HepG2 (cell line): ENCODE data around the gene ATP6V0E2. TPM values are rescaled to one million over a fixed set of nuclear protein-coding genes. Genes with fewer than 3 reads are reported as not detected.

Experiments used
- AGO2 ChIP-seq: fragments of 200-400 bp; formaldehyde crosslinking; optimal IDR thresholded peaks from 2 replicates; pipeline ENCODE3; 2017; ENCODE audit warnings: mild to moderate bottlenecking, low read depth, low read length, moderate library complexity
- ATF7-NPFF ChIP-seq: sonication (generic); formaldehyde crosslinking; IDR thresholded peaks from 2 replicates; pipeline ENCODE4 v1.8.1; 2023; ENCODE audit warnings: mild to moderate bottlenecking, low read depth, missing genetic modification reagents, moderate library complexity
- CENPX ChIP-seq: sonication (generic); formaldehyde crosslinking; IDR thresholded peaks from 2 replicates; pipeline ENCODE4 v1.9.0; 2021; ENCODE audit warnings: mild to moderate bottlenecking, missing genetic modification reagents, moderate library complexity
- HES4 ChIP-seq: sonication (generic); formaldehyde crosslinking; IDR thresholded peaks from 2 replicates; pipeline ENCODE4 v1.9.0; 2021; ENCODE audit warnings: mild to moderate bottlenecking, missing genetic modification reagents, borderline replicate concordance
- HIVEP1 ChIP-seq: sonication (generic); formaldehyde crosslinking; IDR thresholded peaks from 2 replicates; pipeline ENCODE4 v1.4.0; 2020; ENCODE audit warnings: mild to moderate bottlenecking, missing genetic modification reagents
- HOXD1 ChIP-seq: sonication (generic); formaldehyde crosslinking; IDR thresholded peaks from 2 replicates; pipeline ENCODE4 v1.5.0; 2020; ENCODE audit warnings: missing genetic modification reagents
- KDM2A ChIP-seq: sonication (generic); formaldehyde crosslinking; IDR thresholded peaks from 2 replicates; pipeline ENCODE4 v1.4.0; 2020; ENCODE audit warnings: low read depth, missing genetic modification reagents, borderline replicate concordance
- KDM5A ChIP-seq: fragments of 200-600 bp; sonication (generic); IDR thresholded peaks from 2 replicates; pipeline ENCODE4 v1.7.0; 2018; ENCODE audit warnings: antibody characterized with exemption, mild to moderate bottlenecking, low read length, borderline replicate concordance
- MED1 ChIP-seq: sonication (generic); formaldehyde crosslinking; IDR thresholded peaks from 2 replicates; pipeline ENCODE4 v1.4.0; 2020; ENCODE audit warnings: missing genetic modification reagents
- MTA1 ChIP-seq: sonication (generic); formaldehyde crosslinking; IDR thresholded peaks from 2 replicates; pipeline ENCODE4 v1.4.0; 2020; ENCODE audit warnings: missing genetic modification reagents, mild to moderate bottlenecking, borderline replicate concordance
- MXD4 ChIP-seq: IDR thresholded peaks from 2 replicates; pipeline ENCODE4 v1.6.1; 2016; ENCODE audit warnings: mild to moderate bottlenecking, missing biosample characterization, missing genetic modification reagents
- NFYC ChIP-seq: IDR thresholded peaks from 2 replicates; pipeline ENCODE4 v1.6.1; 2016; ENCODE audit warnings: missing genetic modification reagents, missing compliant biosample characterization
- NR2F6 ChIP-seq, 2 experiments: IDR thresholded peaks; 2 replicates each; pipeline ENCODE4 v1.6.1; 2016; ENCODE audit warnings: antibody characterized with exemption in 1 of 2, mild to moderate bottlenecking in 1 of 2
- PAWR ChIP-seq: sonication (generic); formaldehyde crosslinking; IDR thresholded peaks from 2 replicates; pipeline ENCODE4 v1.4.0; 2020; ENCODE audit warnings: missing genetic modification reagents, mild to moderate bottlenecking, borderline replicate concordance
- RBM39 ChIP-seq: fragments of 200-400 bp; formaldehyde crosslinking; IDR thresholded peaks from one replicate; pipeline ENCODE4 v1.6.1; 2018; ENCODE audit warnings: antibody characterized with exemption, mild to moderate bottlenecking, low read depth, low read length; ENCODE audit not compliant: poor library complexity, severe bottlenecking
- SAFB2 ChIP-seq: sonication (generic); formaldehyde crosslinking; IDR thresholded peaks from 2 replicates; pipeline ENCODE4 v1.5.1; 2020; ENCODE audit warnings: missing genetic modification reagents, low read depth, mild to moderate bottlenecking, borderline replicate concordance
- TSC22D2 ChIP-seq: sonication (generic); formaldehyde crosslinking; IDR thresholded peaks from 2 replicates; pipeline ENCODE4 v1.5.1; 2020; ENCODE audit warnings: missing genetic modification reagents, mild to moderate bottlenecking, borderline replicate concordance
- ZBTB7B ChIP-seq: sonication (generic); formaldehyde crosslinking; IDR thresholded peaks from 2 replicates; pipeline ENCODE4 v1.4.0; 2020; ENCODE audit warnings: missing genetic modification reagents
- ZC3H13 ChIP-seq: sonication (generic); formaldehyde crosslinking; IDR thresholded peaks from 2 replicates; pipeline ENCODE4 v1.8.1; 2023; ENCODE audit warnings: mild to moderate bottlenecking, missing genetic modification reagents, moderate library complexity
- ZNF33B ChIP-seq: sonication (generic); formaldehyde crosslinking; IDR thresholded peaks from 2 replicates; pipeline ENCODE4 v1.5.1; 2020; ENCODE audit warnings: mild to moderate bottlenecking, missing genetic modification reagents
- ZNF546 ChIP-seq: sonication (generic); formaldehyde crosslinking; conservative IDR thresholded peaks from 2 replicates; pipeline ENCODE4 v1.8.1; 2023; ENCODE audit warnings: mild to moderate bottlenecking, missing genetic modification reagents
- ZNF772 ChIP-seq: sonication (generic); formaldehyde crosslinking; IDR thresholded peaks from 2 replicates; pipeline ENCODE4 v1.5.0; 2020; ENCODE audit warnings: mild to moderate bottlenecking, missing genetic modification reagents
- ZSCAN9 ChIP-seq: IDR thresholded peaks from 2 replicates; pipeline ENCODE4 v1.6.1; 2016; ENCODE audit warnings: borderline replicate concordance
- polyA plus RNA-seq, 8 experiments: library from polyadenylated mRNA; depleted of rRNA in 3 of 8; stranded (reverse) in 7 of 8; unstranded in 1 of 8; fragments of >200 nt; fragmentation: Illumina TruSeq in 4 of 8; extraction: Trizol in 4 of 8; gene quantifications; 2 replicates each; pipeline versions ENCODE4 v1.2.1 to v1.2.3, GENCODE V29; 2011 to 2016; ENCODE audit warnings: low read depth in 4 of 8, missing spikeins in 1 of 8, mixed read lengths in 1 of 8; ENCODE audit not compliant: insufficient read depth in 1 of 8
- total RNA-seq, 5 experiments: library from RNA; depleted of rRNA; stranded (reverse); fragments of >200 nt; fragmentation: Illumina TruSeq; extraction: Trizol; gene quantifications; 2 replicates each; pipeline ENCODE4 v1.2.3, GENCODE V29; 2016; ENCODE audit warnings: low read depth in 1 of 5
- TF ChIP-seq, protein P1 (sequence below): IDR thresholded peaks from 2 replicates; pipeline ENCODE4 v1.6.1; 2012; ENCODE audit warnings: inconsistent platforms
- TF ChIP-seq, protein P2 (sequence below): sonication (generic); formaldehyde crosslinking; IDR thresholded peaks from 2 replicates; pipeline ENCODE4 v1.5.1; 2020; ENCODE audit warnings: mild to moderate bottlenecking, moderate library complexity, missing genetic modification reagents
- TF ChIP-seq, protein P3 (sequence below): sonication (generic); formaldehyde crosslinking; IDR thresholded peaks from 2 replicates; pipeline ENCODE4 v1.4.0; 2020; ENCODE audit warnings: missing genetic modification reagents

Gene ATP6V0E2
- total and polyA plus RNA-seq, 2 of the 13 experiments (the other 11 are each of a cell fraction or from before 2014, with no cell fraction given): 36.8 to 203 TPM

DNA sequence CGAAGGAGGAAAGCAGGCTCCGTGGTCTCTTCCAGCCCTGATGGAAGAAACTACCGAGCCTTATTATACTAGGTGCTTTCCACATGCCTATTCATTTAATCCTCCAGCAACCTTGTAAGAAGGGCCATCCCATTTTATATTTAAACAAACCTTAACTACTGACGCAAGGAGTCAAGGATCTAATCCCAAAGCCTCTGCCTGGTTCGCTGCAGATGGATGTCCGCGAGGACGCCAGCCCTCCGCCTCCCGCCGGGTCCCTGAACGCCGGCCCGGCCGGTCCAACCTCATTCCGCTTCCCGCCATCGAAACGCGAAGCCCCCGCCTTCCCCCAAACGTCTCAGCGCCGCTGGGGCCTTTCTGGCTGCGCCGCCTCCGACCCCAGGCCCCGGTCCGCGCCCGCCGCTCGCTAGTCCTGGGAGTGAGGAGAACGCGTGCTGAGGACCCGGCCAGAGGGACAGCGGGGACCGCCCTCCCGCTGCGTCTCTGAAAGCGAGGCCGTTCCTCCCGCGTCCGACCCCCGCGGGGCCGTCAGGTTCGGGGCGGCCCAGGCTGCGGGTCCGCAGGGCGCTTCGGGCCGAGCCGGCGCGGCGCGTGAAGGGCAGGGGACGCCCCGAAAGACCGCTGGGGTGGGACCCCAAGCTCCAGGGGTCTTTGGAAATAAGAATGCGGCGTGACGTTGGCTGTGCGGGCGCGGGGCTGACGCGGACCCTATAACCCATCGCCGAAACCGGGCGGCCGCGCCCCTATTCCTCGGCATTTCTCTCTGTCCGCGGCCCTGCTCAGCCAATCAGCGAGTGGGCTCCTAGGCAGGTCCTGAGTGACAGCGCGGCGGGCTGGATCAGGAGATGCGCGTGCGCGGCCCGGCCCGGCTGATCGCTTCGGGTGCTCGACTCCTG, at the start of gene ATP6V0E2 (continued):
- 0 out of 2 replicates have a peak, but pooled peaks have one; percentile 27 for TF ChIP-seq ZC3H13 (CRISPR knock-in tag)
- TF ChIP-seq, protein P1, sequence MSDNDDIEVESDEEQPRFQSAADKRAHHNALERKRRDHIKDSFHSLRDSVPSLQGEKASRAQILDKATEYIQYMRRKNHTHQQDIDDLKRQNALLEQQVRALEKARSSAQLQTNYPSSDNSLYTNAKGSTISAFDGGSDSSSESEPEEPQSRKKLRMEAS: 0 out of 2 replicates have a peak, but pooled peaks have one; percentile 12
- peak; percentile 68 for TF ChIP-seq AGO2
- TF ChIP-seq ZNF33B (CRISPR knock-in tag): peak; percentile 90; the same call in 1 of the 2 replicates
- TF ChIP-seq ATF7-NPFF: peak; percentile 74
- peak; percentile 29; the same call in 1 of the 2 replicates for TF ChIP-seq SAFB2 (CRISPR knock-in tag)
- TF ChIP-seq KDM5A: 0 out of 2 replicates have a peak, but pooled peaks have one; percentile 6
- no peak for TF ChIP-seq HIVEP1 (CRISPR knock-in tag)
- peak; percentile 48; the same call in 1 of the 2 replicates for TF ChIP-seq KDM2A (CRISPR knock-in tag)
- TF ChIP-seq ZSCAN9 (CRISPR knock-in tag): 0 out of 2 replicates have a peak, but pooled peaks have one; percentile 12
- no peak; the same call in 1 of the 2 replicates for TF ChIP-seq HOXD1
- no peak for TF ChIP-seq MED1 (CRISPR knock-in tag)
- peak; percentile 67 for TF ChIP-seq NFYC (CRISPR knock-in tag)
- TF ChIP-seq RBM39: peak; percentile 17
- TF ChIP-seq CENPX (CRISPR knock-in tag): no peak
- no peak for TF ChIP-seq PAWR (CRISPR knock-in tag)
- TF ChIP-seq TSC22D2 (CRISPR knock-in tag): 0 out of 2 replicates have a peak, but pooled peaks have one; percentile 19
- TF ChIP-seq NR2F6 (IDR thresholded peaks at IDR 0.05): no peak
- no peak for TF ChIP-seq NR2F6 (CRISPR knock-in tag; IDR thresholded peaks at IDR 0.05)
- peak; percentile 73 for TF ChIP-seq HES4 (CRISPR knock-in tag)
- peak; percentile 59; the same call in 1 of the 2 replicates for TF ChIP-seq ZNF546 (CRISPR knock-in tag)
- TF ChIP-seq, protein P2, sequence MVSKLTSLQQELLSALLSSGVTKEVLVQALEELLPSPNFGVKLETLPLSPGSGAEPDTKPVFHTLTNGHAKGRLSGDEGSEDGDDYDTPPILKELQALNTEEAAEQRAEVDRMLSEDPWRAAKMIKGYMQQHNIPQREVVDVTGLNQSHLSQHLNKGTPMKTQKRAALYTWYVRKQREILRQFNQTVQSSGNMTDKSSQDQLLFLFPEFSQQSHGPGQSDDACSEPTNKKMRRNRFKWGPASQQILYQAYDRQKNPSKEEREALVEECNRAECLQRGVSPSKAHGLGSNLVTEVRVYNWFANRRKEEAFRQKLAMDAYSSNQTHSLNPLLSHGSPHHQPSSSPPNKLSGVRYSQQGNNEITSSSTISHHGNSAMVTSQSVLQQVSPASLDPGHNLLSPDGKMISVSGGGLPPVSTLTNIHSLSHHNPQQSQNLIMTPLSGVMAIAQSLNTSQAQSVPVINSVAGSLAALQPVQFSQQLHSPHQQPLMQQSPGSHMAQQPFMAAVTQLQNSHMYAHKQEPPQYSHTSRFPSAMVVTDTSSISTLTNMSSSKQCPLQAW (CRISPR knock-in tag): 0 out of 2 replicates have a peak, but pooled peaks have one; percentile 15
- 0 out of 2 replicates have a peak, but pooled peaks have one; percentile 52 for TF ChIP-seq MXD4
- peak; percentile 50; the same call in 1 of the 2 replicates for TF ChIP-seq ZBTB7B (CRISPR knock-in tag)
- TF ChIP-seq, protein P3, sequence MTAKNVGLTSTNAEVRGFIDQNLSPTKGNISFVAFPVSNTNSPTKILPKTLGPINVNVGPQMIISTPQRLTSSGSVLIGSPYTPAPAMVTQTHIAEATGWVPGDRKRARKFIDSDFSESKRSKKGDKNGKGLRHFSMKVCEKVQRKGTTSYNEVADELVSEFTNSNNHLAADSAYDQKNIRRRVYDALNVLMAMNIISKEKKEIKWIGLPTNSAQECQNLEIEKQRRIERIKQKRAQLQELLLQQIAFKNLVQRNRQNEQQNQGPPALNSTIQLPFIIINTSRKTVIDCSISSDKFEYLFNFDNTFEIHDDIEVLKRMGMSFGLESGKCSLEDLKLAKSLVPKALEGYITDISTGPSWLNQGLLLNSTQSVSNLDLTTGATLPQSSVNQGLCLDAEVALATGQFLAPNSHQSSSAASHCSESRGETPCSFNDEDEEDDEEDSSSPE: peak; percentile 18; the same call in 1 of the 2 replicates
- peak; percentile 24; the same call in 1 of the 2 replicates for TF ChIP-seq MTA1
- TF ChIP-seq ZNF772 (CRISPR knock-in tag): peak; percentile 51; the same call in 1 of the 2 replicates
